ENCODE measurements around the gene DSP.

DSP gene

DNA sequence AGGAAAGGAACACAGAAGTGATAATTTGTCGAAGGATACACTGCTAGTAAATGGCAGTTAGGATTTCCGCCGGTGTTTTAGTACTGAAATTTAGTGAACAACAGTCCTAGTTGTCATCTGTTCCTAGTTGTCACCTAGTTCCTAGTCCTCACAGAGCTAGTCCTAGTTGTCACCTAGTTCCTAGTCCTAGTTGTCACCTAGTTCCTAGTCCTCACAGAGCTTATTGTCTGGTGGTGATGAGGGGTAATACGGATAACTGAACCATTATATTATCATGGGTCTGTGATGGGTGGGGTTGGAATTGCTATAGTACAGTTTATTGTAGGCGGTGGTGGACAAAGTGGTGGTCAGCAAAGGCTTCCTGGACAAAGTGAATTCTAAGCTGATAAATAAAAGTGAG lies 50.3 kb downstream of the DSP start:
- H3K4me3 ChIP-seq (replicated peaks in 1 of 2; ENCODE audit: low read depth in 2 of 2, low read length in 2 of 2): peak overlapping the region in 1 of 2 donors; percentile 89
- no peak for DNase-seq (ENCODE audit: low read depth in 2 of 2)
- TF ChIP-seq, protein P1, sequence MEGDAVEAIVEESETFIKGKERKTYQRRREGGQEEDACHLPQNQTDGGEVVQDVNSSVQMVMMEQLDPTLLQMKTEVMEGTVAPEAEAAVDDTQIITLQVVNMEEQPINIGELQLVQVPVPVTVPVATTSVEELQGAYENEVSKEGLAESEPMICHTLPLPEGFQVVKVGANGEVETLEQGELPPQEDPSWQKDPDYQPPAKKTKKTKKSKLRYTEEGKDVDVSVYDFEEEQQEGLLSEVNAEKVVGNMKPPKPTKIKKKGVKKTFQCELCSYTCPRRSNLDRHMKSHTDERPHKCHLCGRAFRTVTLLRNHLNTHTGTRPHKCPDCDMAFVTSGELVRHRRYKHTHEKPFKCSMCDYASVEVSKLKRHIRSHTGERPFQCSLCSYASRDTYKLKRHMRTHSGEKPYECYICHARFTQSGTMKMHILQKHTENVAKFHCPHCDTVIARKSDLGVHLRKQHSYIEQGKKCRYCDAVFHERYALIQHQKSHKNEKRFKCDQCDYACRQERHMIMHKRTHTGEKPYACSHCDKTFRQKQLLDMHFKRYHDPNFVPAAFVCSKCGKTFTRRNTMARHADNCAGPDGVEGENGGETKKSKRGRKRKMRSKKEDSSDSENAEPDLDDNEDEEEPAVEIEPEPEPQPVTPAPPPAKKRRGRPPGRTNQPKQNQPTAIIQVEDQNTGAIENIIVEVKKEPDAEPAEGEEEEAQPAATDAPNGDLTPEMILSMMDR (IDR thresholded peaks at IDR 0.05; ENCODE audit: low read depth, low read length): no peak

DNA sequence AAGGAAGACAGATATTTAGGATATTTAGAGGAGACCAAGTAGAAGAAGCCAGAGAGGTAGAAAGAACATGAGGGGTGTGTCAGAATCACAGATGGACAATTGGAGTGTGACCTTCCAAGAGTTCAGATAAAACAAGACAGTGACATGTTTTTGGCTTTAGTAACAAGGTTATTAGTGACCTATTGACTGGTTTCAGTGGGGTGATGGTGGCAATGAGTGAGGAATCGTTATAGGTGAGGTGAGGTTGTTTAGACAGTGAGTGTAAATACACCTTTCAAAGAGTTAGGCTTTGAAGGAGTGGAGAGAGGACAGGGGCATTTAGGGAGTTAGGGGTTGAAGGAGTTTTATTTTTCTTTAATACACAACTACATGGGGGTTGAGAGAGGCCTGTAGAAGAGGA lies 51.8 kb downstream of the DSP start:
- TF ChIP-seq, protein P1 (IDR thresholded peaks at IDR 0.05; ENCODE audit: low read depth, low read length): no peak
- DNase-seq (ENCODE audit: low read depth in 2 of 2): no peak
- no peak overlapping the region for H3K4me3 ChIP-seq (replicated peaks in 1 of 2; ENCODE audit: low read depth in 2 of 2, low read length in 2 of 2)

DNA sequence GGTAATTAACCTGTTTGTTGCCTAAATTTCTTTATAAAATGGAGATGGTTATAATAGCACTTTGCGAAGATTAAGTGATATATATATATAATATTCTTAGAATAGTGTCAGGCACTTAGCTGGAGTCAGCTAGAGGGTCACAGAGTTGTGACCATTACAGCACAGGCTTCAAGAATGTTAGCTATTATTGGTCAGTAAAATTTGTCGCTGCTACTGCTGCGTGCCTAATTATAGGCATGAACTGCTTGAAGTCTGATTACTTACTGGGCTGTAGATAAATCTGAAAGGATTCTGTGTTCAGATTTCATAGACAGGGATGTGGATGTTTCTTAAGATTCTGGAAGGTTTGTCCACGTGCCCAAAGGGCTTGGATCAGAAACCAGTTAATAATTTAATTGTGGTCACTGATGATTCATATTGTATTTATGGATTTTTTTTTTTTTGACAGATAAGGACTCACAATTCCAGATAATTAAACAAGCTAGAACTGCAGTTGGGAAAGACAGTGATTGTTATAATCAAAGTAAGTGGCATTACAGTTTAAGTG lies 53.2 kb downstream of the DSP start:
- no peak overlapping the region for H3K4me3 ChIP-seq (replicated peaks in 1 of 2; ENCODE audit: low read depth in 2 of 2, low read length in 2 of 2)
- peak in 1 of 2 donors; percentile 14 for DNase-seq (ENCODE audit: low read depth in 2 of 2)
- TF ChIP-seq, protein P1 (IDR thresholded peaks at IDR 0.05; ENCODE audit: low read depth, low read length): no peak

DNA sequence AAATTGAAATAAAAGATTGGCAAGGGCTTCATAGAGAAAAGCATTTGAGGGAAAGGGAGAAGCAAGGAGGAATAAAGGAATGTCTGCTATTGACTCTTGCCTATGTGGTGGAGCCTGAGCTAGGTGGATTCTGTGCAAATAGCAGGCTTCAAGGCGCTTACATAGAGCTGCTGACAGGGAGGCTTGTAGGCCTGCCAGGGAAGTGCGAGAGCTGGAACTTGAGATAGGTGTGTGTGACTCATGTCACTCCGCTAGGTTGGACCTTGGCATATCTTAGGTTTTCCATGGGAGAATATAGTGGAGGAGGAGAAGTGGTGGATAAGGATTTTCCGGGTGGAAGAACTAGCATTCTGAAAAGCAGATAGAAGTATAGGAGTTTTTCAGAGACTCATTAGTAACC lies 62.5 kb downstream of the DSP start:
- no peak for DNase-seq (ENCODE audit: low read depth in 2 of 2)
- no peak overlapping the region for H3K4me3 ChIP-seq (replicated peaks in 1 of 2; ENCODE audit: low read depth in 2 of 2, low read length in 2 of 2)
- TF ChIP-seq, protein P1 (IDR thresholded peaks at IDR 0.05; ENCODE audit: low read depth, low read length): no peak

DNA sequence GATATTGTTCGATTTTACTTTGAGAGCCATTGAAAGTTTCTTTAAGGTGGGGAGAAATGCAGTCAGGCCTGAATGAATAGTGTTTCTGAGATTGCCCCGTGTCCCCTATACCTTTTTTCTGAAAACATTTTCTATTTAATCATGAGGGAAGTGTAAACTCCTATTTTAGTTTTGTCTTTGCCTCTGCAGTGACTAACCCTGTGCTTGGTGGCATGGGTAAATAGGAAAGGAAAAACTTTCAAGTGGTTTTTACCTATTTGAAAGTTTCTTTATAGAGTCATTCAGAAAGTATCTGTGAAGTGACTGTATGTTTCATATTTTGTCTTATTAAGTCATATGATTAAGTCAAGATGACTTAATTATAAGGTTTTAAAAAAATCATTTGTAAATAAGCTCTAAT lies 63.0 kb downstream of the DSP start:
- no peak overlapping the region for H3K4me3 ChIP-seq (replicated peaks in 1 of 2; ENCODE audit: low read depth in 2 of 2, low read length in 2 of 2)
- no peak for DNase-seq (ENCODE audit: low read depth in 2 of 2)
- TF ChIP-seq, protein P1 (IDR thresholded peaks at IDR 0.05; ENCODE audit: low read depth, low read length): no peak

DNA sequence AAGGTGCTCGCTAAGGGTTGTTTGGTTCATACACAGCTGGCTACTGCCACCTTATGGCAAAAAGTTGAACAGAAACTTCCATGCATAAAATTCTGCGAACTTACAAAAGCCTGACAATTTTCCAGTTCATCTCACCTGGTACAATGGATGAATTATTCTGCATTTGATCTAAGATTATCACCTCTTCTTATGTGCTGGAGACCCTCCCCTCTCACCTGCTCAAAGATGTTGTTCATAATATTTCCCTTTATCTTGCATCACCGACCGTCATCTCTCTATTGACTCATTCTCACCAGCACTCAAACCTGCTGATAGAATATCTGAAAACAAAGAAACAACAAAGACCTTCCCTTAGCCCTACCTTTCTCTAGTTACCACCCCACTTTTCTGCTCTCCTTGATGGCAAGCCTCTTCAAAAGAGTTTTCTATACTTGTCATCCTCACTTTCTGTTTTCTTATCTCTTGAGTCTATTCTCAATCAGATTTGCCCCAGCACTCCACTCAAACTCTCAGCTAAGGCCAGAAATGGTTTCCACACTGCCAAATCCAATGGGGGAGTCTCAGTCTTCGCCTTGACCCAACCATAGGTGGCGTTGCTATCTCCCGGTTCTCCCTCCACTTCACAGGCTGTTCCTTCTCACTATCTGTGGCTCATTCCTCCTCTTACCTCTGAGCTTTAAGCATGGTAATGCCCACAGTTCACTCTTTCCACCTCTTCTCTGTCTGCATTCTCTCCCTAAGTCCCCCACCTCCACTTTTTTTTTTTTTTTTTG lies 74.3 kb downstream of the DSP start:
- TF ChIP-seq, protein P1 (IDR thresholded peaks at IDR 0.05; ENCODE audit: low read depth, low read length): peak; percentile 80
- no peak overlapping the region for H3K4me3 ChIP-seq (replicated peaks in 1 of 2; ENCODE audit: low read depth in 2 of 2, low read length in 2 of 2)
- peak; percentile 80 to 82 for DNase-seq (ENCODE audit: low read depth in 2 of 2)

Measured in cardiac fibroblast (primary cell).